ENCODE results near the gene AK1. TPM values are rescaled to one million over a fixed set of nuclear protein-coding genes. Genes with fewer than 3 reads are reported as not detected.

Gene AK1
- total RNA-seq, 1 experiment from 2014 or later, result 84.5 TPM

DNA sequence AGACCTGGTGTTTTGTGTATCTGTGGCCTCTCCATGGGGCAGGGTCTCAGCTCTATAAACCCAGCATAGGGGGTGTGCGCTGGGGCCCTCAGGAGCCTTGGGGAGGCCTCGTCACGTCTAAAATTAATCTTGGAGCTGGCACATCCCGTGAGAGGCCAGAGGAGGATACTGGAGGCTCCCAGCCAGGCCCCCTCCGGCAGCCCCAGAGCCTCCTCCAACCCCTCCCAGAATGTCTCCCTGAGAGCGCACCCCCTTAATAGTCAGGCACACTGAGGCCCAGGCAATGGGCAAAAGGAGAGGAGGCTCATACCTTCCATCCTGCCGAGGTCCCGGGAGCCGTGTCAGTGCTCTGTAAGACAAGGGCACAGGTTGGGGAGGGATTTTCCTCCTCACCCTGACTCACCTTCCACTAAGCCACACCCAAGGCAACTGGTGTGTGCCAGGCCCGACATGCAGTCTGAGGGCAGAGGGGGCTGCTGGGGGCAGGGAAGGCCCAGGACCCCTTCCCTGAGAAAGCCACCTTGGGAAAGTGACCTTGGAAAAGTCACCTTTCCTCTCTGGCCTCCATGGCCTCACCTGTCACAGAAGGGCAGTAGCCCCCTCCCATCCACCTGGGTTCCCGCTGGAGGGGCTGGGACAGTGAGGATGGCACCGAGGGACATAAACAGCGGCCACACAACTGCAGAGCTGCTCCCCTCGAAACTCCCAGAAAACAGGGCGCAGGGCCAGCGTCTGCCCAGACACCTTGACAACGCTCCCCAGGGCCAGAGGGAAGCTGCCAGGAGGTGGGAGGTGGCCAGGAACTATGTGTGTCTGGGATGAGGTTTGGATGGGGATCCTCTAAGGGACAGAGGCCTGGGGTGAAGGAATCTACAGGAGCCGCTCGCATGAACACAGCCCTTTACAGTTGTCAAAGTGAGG, 2.9 kb downstream of the AK1 start:
- no peaks in the 10 kb centered on the region for H3F3A ChIP-seq (ENCODE audit: insufficient read depth, low read depth)
- BruUV-seq (replicated peaks), result no TSS peak
- no peak overlapping the region for H2AFZ ChIP-seq
- 0 out of 2 replicates have a peak overlapping the region, but pooled peaks have one; percentile 15 for H3K4me2 ChIP-seq
- peaks cover 19% of the 10 kb centered on the region; the same call in 1 of the 2 replicates for H3K4me1 ChIP-seq (replicated peaks; ENCODE audit: insufficient read depth)
- H3K27ac ChIP-seq, result no peak overlapping the region
- no peak overlapping the region for H3K4me3 ChIP-seq
- POLR2A ChIA-PET (ENCODE audit: unreplicated experiment), result no interaction called here
- H3K36me3 ChIP-seq (ENCODE audit: low read depth), result no peaks in the 10 kb centered on the region
- no peaks in the 10 kb centered on the region for H4K20me1 ChIP-seq (ENCODE audit: insufficient read depth)
- H3K9me3 ChIP-seq (ENCODE audit: insufficient read depth, low read depth), result no peaks in the 10 kb centered on the region
- no peak for TF ChIP-seq EZH2 (IDR thresholded peaks at IDR 0.05; ENCODE audit: low read depth)
- TF ChIP-seq, protein P1, sequence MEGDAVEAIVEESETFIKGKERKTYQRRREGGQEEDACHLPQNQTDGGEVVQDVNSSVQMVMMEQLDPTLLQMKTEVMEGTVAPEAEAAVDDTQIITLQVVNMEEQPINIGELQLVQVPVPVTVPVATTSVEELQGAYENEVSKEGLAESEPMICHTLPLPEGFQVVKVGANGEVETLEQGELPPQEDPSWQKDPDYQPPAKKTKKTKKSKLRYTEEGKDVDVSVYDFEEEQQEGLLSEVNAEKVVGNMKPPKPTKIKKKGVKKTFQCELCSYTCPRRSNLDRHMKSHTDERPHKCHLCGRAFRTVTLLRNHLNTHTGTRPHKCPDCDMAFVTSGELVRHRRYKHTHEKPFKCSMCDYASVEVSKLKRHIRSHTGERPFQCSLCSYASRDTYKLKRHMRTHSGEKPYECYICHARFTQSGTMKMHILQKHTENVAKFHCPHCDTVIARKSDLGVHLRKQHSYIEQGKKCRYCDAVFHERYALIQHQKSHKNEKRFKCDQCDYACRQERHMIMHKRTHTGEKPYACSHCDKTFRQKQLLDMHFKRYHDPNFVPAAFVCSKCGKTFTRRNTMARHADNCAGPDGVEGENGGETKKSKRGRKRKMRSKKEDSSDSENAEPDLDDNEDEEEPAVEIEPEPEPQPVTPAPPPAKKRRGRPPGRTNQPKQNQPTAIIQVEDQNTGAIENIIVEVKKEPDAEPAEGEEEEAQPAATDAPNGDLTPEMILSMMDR (conservative IDR thresholded peaks at IDR 0.05), result no peak
- intact Hi-C loops (cut with micrococcal nuclease; ENCODE audit: unreplicated experiment), result loop anchor here (5.0 kb wide), 1 partner anchor 72 kb away; the partner anchor contains the start of gene FPGS
- no peaks in the 10 kb centered on the region for H3K27me3 ChIP-seq (ENCODE audit: insufficient read depth, low read depth)
- H3K9me2 ChIP-seq (ENCODE audit: insufficient read depth), result no peaks in the 10 kb centered on the region
- CTCF ChIA-PET, result interaction anchor here (0.6 kb wide), 1 partner anchor 73 kb away, joined by 3 read pairs; no protein-coding TSS in a partner anchor
- no peaks in the 10 kb centered on the region for H3K79me2 ChIP-seq (ENCODE audit: low read depth)
- peak in 1 of 2 experiments; percentile 33 for DNase-seq

DNA sequence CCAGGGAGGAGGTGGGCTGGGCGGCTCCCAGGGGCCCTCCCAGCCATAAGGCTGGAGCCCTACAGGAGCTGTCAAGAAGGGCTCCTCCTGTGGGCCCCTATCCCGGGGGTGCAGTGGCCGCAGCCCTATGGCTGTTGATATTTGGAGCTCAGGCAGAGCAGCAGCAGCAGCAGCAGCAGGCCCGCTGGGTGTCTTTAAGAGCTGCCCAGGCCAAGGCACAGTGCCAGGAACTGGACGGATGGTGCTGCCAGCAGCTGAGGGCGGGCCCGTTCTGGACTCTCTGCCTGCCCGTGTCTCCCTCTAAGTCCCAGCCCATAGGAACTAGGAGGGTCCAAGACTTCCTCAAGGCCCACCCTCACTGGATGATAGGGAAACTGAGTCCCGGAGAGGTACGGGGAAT, 3.6 kb downstream of the AK1 start:
- H3K4me1 ChIP-seq (replicated peaks; ENCODE audit: insufficient read depth), result peaks cover 19% of the 10 kb centered on the region; the same call in 1 of the 2 replicates
- ChIA-PET POLR2A (ENCODE audit: unreplicated experiment) (no interaction called here), CTCF (interaction anchor here (0.6 kb wide), 1 partner anchor 73 kb away, joined by 3 read pairs; no protein-coding TSS in a partner anchor)
- no TSS peak for BruUV-seq (replicated peaks)
- no peaks in the 10 kb centered on the region for H3F3A ChIP-seq (ENCODE audit: insufficient read depth, low read depth)
- TF ChIP-seq, protein P1 (conservative IDR thresholded peaks at IDR 0.05), result no peak
- no peak for TF ChIP-seq EZH2 (IDR thresholded peaks at IDR 0.05; ENCODE audit: low read depth)
- H3K4me3 ChIP-seq, result no peak overlapping the region
- H3K79me2 ChIP-seq (ENCODE audit: low read depth), result no peaks in the 10 kb centered on the region
- DNase-seq, result no peak
- no peaks in the 10 kb centered on the region for H3K9me3 ChIP-seq (ENCODE audit: insufficient read depth, low read depth)
- no peaks in the 10 kb centered on the region for H3K9me2 ChIP-seq (ENCODE audit: insufficient read depth)
- H2AFZ ChIP-seq, result no peak overlapping the region
- no peaks in the 10 kb centered on the region for H4K20me1 ChIP-seq (ENCODE audit: insufficient read depth)
- H3K27ac ChIP-seq, result no peak overlapping the region
- no peak overlapping the region for H3K4me2 ChIP-seq
- intact Hi-C loops (cut with micrococcal nuclease; ENCODE audit: unreplicated experiment), result loop anchor here (5.0 kb wide), 1 partner anchor 72 kb away; the partner anchor contains the start of gene FPGS
- H3K27me3 ChIP-seq (ENCODE audit: insufficient read depth, low read depth), result no peaks in the 10 kb centered on the region
- H3K36me3 ChIP-seq (ENCODE audit: low read depth), result no peaks in the 10 kb centered on the region

DNA sequence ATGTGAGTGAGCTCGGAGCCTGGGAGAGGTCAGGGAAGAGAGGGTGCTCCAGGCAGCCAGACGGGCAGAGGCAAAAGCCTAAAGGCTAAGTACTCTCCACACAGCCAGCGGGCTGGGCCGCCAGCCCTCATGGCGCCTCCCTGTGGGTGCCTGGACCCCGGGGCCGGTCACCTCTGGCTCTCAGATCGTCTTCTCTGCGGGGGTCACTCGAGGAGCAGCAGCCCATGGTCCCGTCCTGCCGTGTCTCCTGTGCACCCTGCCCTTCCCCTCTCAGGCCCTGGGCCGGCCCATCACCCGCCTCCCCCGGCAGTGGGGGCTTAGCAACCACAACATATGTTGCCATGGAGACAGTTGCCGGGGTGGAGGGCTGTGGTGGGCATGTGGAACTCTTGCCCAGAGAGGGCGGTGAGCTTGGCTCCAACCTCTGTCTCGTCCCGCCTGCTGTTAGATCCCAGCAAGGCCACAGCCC, 4.2 kb downstream of the AK1 start:
- intact Hi-C loops (cut with micrococcal nuclease; ENCODE audit: unreplicated experiment), result loop anchor here (5.0 kb wide), 1 partner anchor 71 kb away; the partner anchor contains the start of gene FPGS
- Histone ChIP-seq H2AFZ (no peak overlapping the region), H3K79me2 (ENCODE audit: low read depth) (no peaks in the 10 kb centered on the region), H3K4me1 (replicated peaks; ENCODE audit: insufficient read depth) (peaks cover 19% of the 10 kb centered on the region; the same call in 1 of the 2 replicates), H3K27ac (no peak overlapping the region), H3K4me3 (no peak overlapping the region), H3K9me2 (ENCODE audit: insufficient read depth) (no peaks in the 10 kb centered on the region), H4K20me1 (ENCODE audit: insufficient read depth) (no peaks in the 10 kb centered on the region), H3F3A (ENCODE audit: insufficient read depth, low read depth) (no peaks in the 10 kb centered on the region), H3K4me2 (no peak overlapping the region), H3K9me3 (ENCODE audit: insufficient read depth, low read depth) (no peaks in the 10 kb centered on the region), H3K36me3 (ENCODE audit: low read depth) (no peaks in the 10 kb centered on the region), H3K27me3 (ENCODE audit: insufficient read depth, low read depth) (no peaks in the 10 kb centered on the region)
- CTCF ChIA-PET, result no interaction called here
- BruUV-seq (replicated peaks), result no TSS peak
- TF ChIP-seq EZH2 (IDR thresholded peaks at IDR 0.05; ENCODE audit: low read depth), result no peak
- TF ChIP-seq, protein P1 (conservative IDR thresholded peaks at IDR 0.05), result no peak
- DNase-seq, result no peak
- POLR2A ChIA-PET (ENCODE audit: unreplicated experiment), result no interaction called here

All from PC-9 (cell line).